ENCODE results near the gene OSBPL6.
A peak's percentile ranks its signal among the peaks of the same experiment; 100 is the strongest.

Gene OSBPL6

GRCh38 chr2:178448968-178449661, 254.8 kb downstream of the OSBPL6 start:
- no peak for DNase-seq (ENCODE audit: low read depth)

- DNase-seq (ENCODE audit: low read depth): no peak
Measured at GRCh38 chr2:178449700-178450523, 255.6 kb downstream of the OSBPL6 start.

- DNase-seq (ENCODE audit: low read depth): peak; percentile 69
Measured at GRCh38 chr2:178450524-178450773, 256.1 kb downstream of the OSBPL6 start.

- peak; percentile 93 for DNase-seq (ENCODE audit: low read depth)
Measured at GRCh38 chr2:178450774-178451525, 256.6 kb downstream of the OSBPL6 start, which contains the start of the genes PJVK and PRKRA. Gene PJVK, plus strand, starts transcription at chr2:178451378. Its CDS starts 2,032 bp downstream, at chr2:178453410. Gene PRKRA, minus strand, starts transcription at chr2:178451175. Its CDS starts 145 bp downstream, at chr2:178451030.

GRCh38 chr2:178452334-178452733, 258.0 kb downstream of the OSBPL6 start:
- DNase-seq (ENCODE audit: low read depth): no peak

Measured in activated T-cell treated with anti-CD3 and anti-CD28 coated beads for 1 hour (primary cell).